HCT116 (cell line): ENCODE measurements around the gene TIRAP. TPM values are rescaled to one million over a fixed set of nuclear protein-coding genes. Genes with fewer than 3 reads are reported as not detected.

Experiments used
- ATAC-seq: fragments of 200-7000 bp; cut with Tn5 transposase; 2 replicates; pipeline ENCODE4 v1.9.1; 2020; ENCODE audit warnings: mild to moderate bottlenecking, moderate library complexity
- BruUV-seq: library from RNA; stranded (reverse); fragments of 400-500 nt; replicated peaks from 2 replicates; lab custom pipeline; 2021; lab: Mats Ljungman, UMichigan
- CTCF ChIA-PET: fragments of 300-600 bp; sonication (Branson Sonifier 250); formaldehyde crosslinking; loops from one replicate; lab custom pipeline; 2021; ENCODE audit warnings: antibody characterized with exemption; lab: Charles Lee
- POLR2A ChIA-PET: fragments of 300-600, 350-600 bp; sonication (Branson Sonifier 250); formaldehyde crosslinking; loops from one replicate; lab custom pipeline; 2021; ENCODE audit warnings: antibody characterized with exemption; lab: Charles Lee
- RAD21 ChIA-PET, 2 experiments: fragments of 300-600 bp; sonication (Branson Sonifier 250); formaldehyde crosslinking; loops; one replicate each; lab custom pipeline; 2023; ENCODE audit warnings: low total read pairs in 2 of 2; ENCODE audit not compliant: uncharacterized antibody in 2 of 2, unreplicated experiment in 2 of 2, low non-redundant PET in 1 of 2; lab: Charles Lee
- DNase-seq: peaks from one replicate; pipeline ENCODE4 v3.0.0-alpha.2; 2010; ENCODE audit warnings: low read depth, low spot score
- H2AFZ ChIP-seq: fragments of 200-600 bp; shearing (Covaris generic), sonication (generic); 2 replicates; pipeline ENCODE4 v1.6.1; 2017; ENCODE audit warnings: low read depth, mixed run types, mixed read lengths, antibody characterized with exemption, low read length; ENCODE audit not compliant: poor library complexity, severe bottlenecking
- H3K27ac ChIP-seq: 2 replicates; pipeline ENCODE4 v1.5.1; 2012; ENCODE audit warnings: low read depth, low read length
- H3K27me3 ChIP-seq: fragments of 200-600 bp; sonication (generic); 2 replicates; pipeline ENCODE4 v1.6.1; 2016; ENCODE audit warnings: mixed run types, low read length, mixed read lengths; ENCODE audit not compliant: insufficient read depth
- H3K36me3 ChIP-seq, 2 experiments: fragments of 200-500 bp in 1 of 2; fragments of 200-600 bp in 1 of 2; sonication (Bioruptor generic) in 1 of 2; sonication (generic) in 1 of 2; 2 replicates each; pipeline versions ENCODE4 v1.5.1 to v1.6.1; 2014 to 2016; ENCODE audit warnings: low read length in 2 of 2, inconsistent platforms in 1 of 2, mixed read lengths in 1 of 2, mixed run types in 1 of 2; ENCODE audit not compliant: insufficient read depth in 2 of 2, control insufficient read depth in 1 of 2
- H3K4me1 ChIP-seq, 2 experiments: fragments of 200-600 bp in 1 of 2; sonication (generic) in 1 of 2; 2 replicates each; pipeline versions ENCODE4 v1.5.1 to v1.6.1; 2012 to 2017; ENCODE audit warnings: low read length in 2 of 2, inconsistent platforms in 1 of 2, mild to moderate bottlenecking in 1 of 2, mixed read lengths in 1 of 2, mixed run types in 1 of 2, moderate library complexity in 1 of 2; ENCODE audit not compliant: insufficient read depth in 2 of 2, control insufficient read depth in 1 of 2
- H3K4me2 ChIP-seq: fragments of 200-600 bp; sonication (generic); 2 replicates; pipeline ENCODE4 v1.6.1; 2017; ENCODE audit warnings: mixed run types, low read length, mixed read lengths
- H3K4me3 ChIP-seq, 2 experiments: fragments of 200-600 bp in 1 of 2; sonication (generic) in 1 of 2; replicated peaks in 1 of 2; 2 replicates each; pipeline ENCODE4 v1.5.1; 2011 to 2016; ENCODE audit warnings: low read length in 2 of 2, control low read depth in 1 of 2, low read depth in 1 of 2, mild to moderate bottlenecking in 1 of 2, mixed read lengths in 1 of 2, mixed run types in 1 of 2
- H3K79me2 ChIP-seq: fragments of 200-600 bp; sonication (generic); 2 replicates; pipeline ENCODE4 v1.6.1; 2017; ENCODE audit warnings: mild to moderate bottlenecking, mixed run types, low read length, moderate library complexity, mixed read lengths; ENCODE audit not compliant: insufficient read depth
- H3K9ac ChIP-seq: fragments of 200-600 bp; sonication (generic); 2 replicates; pipeline ENCODE4 v1.6.1; 2016; ENCODE audit warnings: low read length, mixed read lengths
- H3K9me2 ChIP-seq: fragments of 200-600 bp; sonication (generic), shearing (Covaris generic); 2 replicates; pipeline ENCODE4 v1.6.1; 2017; ENCODE audit warnings: mixed run types, mild to moderate bottlenecking, moderate library complexity; ENCODE audit not compliant: insufficient read depth
- H3K9me3 ChIP-seq, 2 experiments: fragments of 200-500 bp in 1 of 2; fragments of 200-600 bp in 1 of 2; sonication (Bioruptor generic) in 1 of 2; sonication (generic) in 1 of 2; 2 replicates each; pipeline ENCODE4 v1.6.1; 2014 to 2017; ENCODE audit warnings: low read length in 2 of 2, mixed read lengths in 2 of 2, inconsistent platforms in 1 of 2, low read depth in 1 of 2, mild to moderate bottlenecking in 1 of 2, mixed run types in 1 of 2, moderate library complexity in 1 of 2; ENCODE audit not compliant: control insufficient read depth in 1 of 2, insufficient read depth in 1 of 2
- H4K20me1 ChIP-seq: fragments of 200-600 bp; sonication (generic), shearing (Covaris generic); 2 replicates; pipeline ENCODE4 v1.6.1; 2017; ENCODE audit warnings: mixed run types, mild to moderate bottlenecking, moderate library complexity; ENCODE audit not compliant: insufficient read depth
- CBX3 ChIP-seq: IDR thresholded peaks from 2 replicates; pipeline ENCODE4 v1.6.1; 2012; ENCODE audit warnings: low read depth
- EGR1 ChIP-seq: IDR thresholded peaks from 2 replicates; pipeline ENCODE4 v1.6.1; 2012; ENCODE audit warnings: low read depth
- ELF1 ChIP-seq: IDR thresholded peaks from 2 replicates; pipeline ENCODE4 v1.6.1; 2012; ENCODE audit warnings: low read depth, borderline replicate concordance
- EZH2 ChIP-seq: fragments of 200-600 bp; sonication (generic); IDR thresholded peaks from 2 replicates; pipeline ENCODE4 v1.6.1; 2017; ENCODE audit warnings: antibody characterized with exemption, mixed run types
- EZH2phosphoT487 ChIP-seq: fragments of 200-600 bp; IDR thresholded peaks from 2 replicates; pipeline ENCODE4 v1.6.1; 2018; ENCODE audit warnings: antibody characterized with exemption, borderline replicate concordance
- FOSL1 ChIP-seq: IDR thresholded peaks from 2 replicates; pipeline ENCODE4 v1.6.1; 2012; ENCODE audit warnings: low read depth
- POLR2A ChIP-seq: IDR thresholded peaks from 2 replicates; pipeline ENCODE4 v1.7.0; 2011; ENCODE audit warnings: borderline replicate concordance; ENCODE audit not compliant: insufficient read depth, insufficient read length; ENCODE audit errors: extremely low read depth
- RAD21 ChIP-seq: IDR thresholded peaks from 2 replicates; pipeline ENCODE4 v1.6.1; 2012; ENCODE audit warnings: low read depth, mild to moderate bottlenecking
- REST ChIP-seq: IDR thresholded peaks from 2 replicates; pipeline ENCODE4 v1.6.1; 2012; ENCODE audit warnings: low read depth
- SIN3A ChIP-seq: IDR thresholded peaks from 2 replicates; pipeline ENCODE4 v1.6.1; 2012; ENCODE audit warnings: low read depth
- SP1 ChIP-seq: IDR thresholded peaks from 2 replicates; pipeline ENCODE4 v1.6.1; 2012; ENCODE audit warnings: low read depth
- TCF7L2 ChIP-seq: IDR thresholded peaks from 2 replicates; pipeline ENCODE4 v1.7.0; 2011; ENCODE audit warnings: borderline replicate concordance, inconsistent platforms; ENCODE audit not compliant: insufficient read depth, insufficient read length; ENCODE audit errors: extremely low read depth
- YY1 ChIP-seq: IDR thresholded peaks from 2 replicates; pipeline ENCODE4 v1.6.1; 2011; ENCODE audit warnings: low read length, low read depth, moderate library complexity, mild to moderate bottlenecking; ENCODE audit not compliant: insufficient replicate concordance; ENCODE audit errors: extremely low read depth
- intact Hi-C: fragments of 100-400 bp; cut with micrococcal nuclease; formaldehyde crosslinking; loops from 2 replicates; pipeline ENCODE4 v1.10.0; 2022
- total RNA-seq: library from RNA; stranded (reverse); gene quantifications from one replicate; pipeline ENCODE4 v1.2.1, GENCODE V29; 2021; ENCODE audit not compliant: unreplicated experiment
- TF ChIP-seq, protein P1 (sequence below): IDR thresholded peaks from 2 replicates; pipeline ENCODE4 v1.6.1; 2012

Gene TIRAP
- total RNA-seq, 1 experiment from 2014 or later, result 10.8 TPM

DNA sequence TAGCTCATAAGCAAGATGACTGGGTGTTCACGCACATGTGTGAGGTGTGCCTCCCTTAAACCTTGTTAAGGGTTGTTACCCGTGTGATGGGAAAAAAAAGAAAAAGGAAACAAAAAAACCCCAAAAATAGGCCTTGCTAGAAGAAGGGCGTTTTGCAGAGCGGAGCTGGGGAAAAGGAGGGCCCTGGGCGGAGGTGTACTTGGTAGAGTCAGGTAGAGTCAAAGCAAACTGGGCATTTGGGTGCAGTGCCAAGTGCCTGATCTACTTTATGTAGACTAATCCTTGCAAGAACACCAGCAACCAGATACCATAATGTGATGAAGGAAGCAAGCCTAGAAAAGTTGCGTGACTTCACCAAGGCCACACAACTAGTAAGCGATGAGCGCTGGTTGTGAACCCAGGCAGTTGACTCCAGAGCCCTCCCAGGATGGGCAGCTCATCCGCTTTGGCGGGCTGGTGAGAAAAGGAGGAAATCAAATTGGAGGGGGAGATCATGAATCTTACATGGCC lies 1.2 kb upstream of the TIRAP start:
- Histone ChIP-seq H3K9me2 (no peaks in the 10 kb centered on the region), H3K9ac (no peak overlapping the region), H3K4me3 (no peak overlapping the region), H3K27ac (no peak overlapping the region), H3K4me1 (peaks cover 11 to 26% of the 10 kb centered on the region in 2 experiments; a peak in 3 of 4 replicates), H3K79me2 (peaks cover 11% of the 10 kb centered on the region; the same call in 1 of the 2 replicates), H2AFZ (no peak overlapping the region), H4K20me1 (no peaks in the 10 kb centered on the region), H3K4me2 (peak overlapping the region; percentile 79; the same call in 1 of the 2 replicates), H3K36me3 (peaks cover 0 to 7% of the 10 kb centered on the region in 2 experiments; a peak in 1 of 4 replicates), H3K27me3 (no peaks in the 10 kb centered on the region), H3K9me3 (no peaks in the 10 kb centered on the region)
- CTCF ChIA-PET, result no interaction called here
- ATAC-seq (no peak), DNase-seq (no peak)
- RAD21 ChIA-PET, result no interaction called here
- TF ChIP-seq YY1 (no peak), TCF7L2 (no peak)
- intact Hi-C loops, result no loop called here
- no TSS peak for BruUV-seq
- POLR2A ChIA-PET, result interaction anchor here (1.3 kb wide), 1 partner anchor 12 kb away, joined by 4 read pairs; the partner anchor contains the start of genes FOXRED1 and SRPRA

DNA sequence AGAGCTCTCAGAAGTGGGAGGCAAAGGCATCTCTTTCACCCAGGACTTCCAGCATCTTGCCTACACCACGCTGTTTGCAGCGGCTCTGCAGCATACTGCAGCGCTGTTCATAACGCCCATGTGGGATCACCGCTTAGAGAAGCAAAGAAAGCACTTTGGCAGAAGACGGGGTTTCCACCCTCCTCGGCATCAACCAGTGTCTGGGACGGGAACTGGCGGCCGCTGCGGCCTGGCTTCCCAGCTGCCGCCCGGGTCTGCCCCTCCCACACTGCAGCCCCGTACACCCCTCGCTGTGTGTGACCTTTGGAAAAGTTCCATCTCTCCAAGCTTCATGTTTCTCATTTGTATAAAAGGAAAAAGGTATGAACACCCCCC lies 545 bp upstream of the TIRAP start:
- intact Hi-C loops, result no loop called here
- ATAC-seq, result peak; percentile 33
- peak overlapping the region; percentile 71 for H3K27ac ChIP-seq
- TF ChIP-seq, protein P1, sequence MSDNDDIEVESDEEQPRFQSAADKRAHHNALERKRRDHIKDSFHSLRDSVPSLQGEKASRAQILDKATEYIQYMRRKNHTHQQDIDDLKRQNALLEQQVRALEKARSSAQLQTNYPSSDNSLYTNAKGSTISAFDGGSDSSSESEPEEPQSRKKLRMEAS, result no peak
- no peak for TF ChIP-seq RAD21
- no peak for TF ChIP-seq EZH2
- no peak for TF ChIP-seq EZH2phosphoT487
- TF ChIP-seq EGR1, result no peak
- TF ChIP-seq SIN3A, result no peak
- no peak for TF ChIP-seq POLR2A
- no peak for TF ChIP-seq TCF7L2
- no peak for TF ChIP-seq SP1
- no peak for TF ChIP-seq REST
- no peak for TF ChIP-seq YY1
- no peak for TF ChIP-seq FOSL1
- no peak for TF ChIP-seq ELF1
- no peak for TF ChIP-seq CBX3

More for the DNA sequence above, 545 bp upstream of the TIRAP start:
- Histone ChIP-seq H3K4me3 (peak overlapping the region; percentile 71 to 80), H3K79me2 (peaks cover 11% of the 10 kb centered on the region; the same call in 1 of the 2 replicates), H3K9me3 (no peaks in the 10 kb centered on the region), H4K20me1 (no peaks in the 10 kb centered on the region), H3K36me3 (0 out of 4 replicates have a peak, but pooled peaks cover 0 to 6% of the 10 kb centered on the region in 2 experiments), H3K9ac (peak overlapping the region; percentile 78), H2AFZ (no peak overlapping the region), H3K27me3 (no peaks in the 10 kb centered on the region), H3K4me1 (peaks cover 11 to 26% of the 10 kb centered on the region in 2 experiments; a peak in 3 of 4 replicates), H3K4me2 (peak overlapping the region; percentile 79), H3K9me2 (no peaks in the 10 kb centered on the region)
- BruUV-seq, result TSS peak; percentile 62
- POLR2A ChIA-PET, result no interaction called here
- RAD21 ChIA-PET, result no interaction called here
- CTCF ChIA-PET, result no interaction called here
- no peak for DNase-seq
